NB4 (cell line): ENCODE measurements around the gene CHI3L1.

ENCODE experiments used
- CTCF ChIP-seq: IDR thresholded peaks from one replicate; pipeline ENCODE4 v1.5.1; 2012; ENCODE audit warnings: low read depth, low read length
- MYC ChIP-seq: IDR thresholded peaks from 2 replicates; pipeline ENCODE4 v1.6.1; 2011; ENCODE audit warnings: low read depth, low read length
- POLR2A ChIP-seq: IDR thresholded peaks from 2 replicates; pipeline ENCODE4 v1.6.1; 2011; ENCODE audit warnings: mild to moderate bottlenecking; ENCODE audit not compliant: insufficient read length; ENCODE audit errors: extremely low read depth
- TF ChIP-seq, protein P1 (sequence below): IDR thresholded peaks from 2 replicates; pipeline ENCODE4 v1.6.1; 2011; ENCODE audit warnings: low read depth, low read length

GRCh38 chr1:203179667-203180005 lies 6.9 kb downstream of the CHI3L1 start:
- TF ChIP-seq, protein P1, sequence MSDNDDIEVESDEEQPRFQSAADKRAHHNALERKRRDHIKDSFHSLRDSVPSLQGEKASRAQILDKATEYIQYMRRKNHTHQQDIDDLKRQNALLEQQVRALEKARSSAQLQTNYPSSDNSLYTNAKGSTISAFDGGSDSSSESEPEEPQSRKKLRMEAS: no peak
- TF ChIP-seq CTCF (no peak), POLR2A (no peak), MYC (no peak)
